Activated naive CD4-positive, alpha-beta T cell treated with Interleukin-2 at 50 U/mL for 16 hours (primary cell): ENCODE results near the gene MPZL2.

Source experiments
- DNase-seq: peaks from one replicate; pipeline ENCODE4 v3.0.0-alpha.2; 2020

MPZL2 gene

DNA sequence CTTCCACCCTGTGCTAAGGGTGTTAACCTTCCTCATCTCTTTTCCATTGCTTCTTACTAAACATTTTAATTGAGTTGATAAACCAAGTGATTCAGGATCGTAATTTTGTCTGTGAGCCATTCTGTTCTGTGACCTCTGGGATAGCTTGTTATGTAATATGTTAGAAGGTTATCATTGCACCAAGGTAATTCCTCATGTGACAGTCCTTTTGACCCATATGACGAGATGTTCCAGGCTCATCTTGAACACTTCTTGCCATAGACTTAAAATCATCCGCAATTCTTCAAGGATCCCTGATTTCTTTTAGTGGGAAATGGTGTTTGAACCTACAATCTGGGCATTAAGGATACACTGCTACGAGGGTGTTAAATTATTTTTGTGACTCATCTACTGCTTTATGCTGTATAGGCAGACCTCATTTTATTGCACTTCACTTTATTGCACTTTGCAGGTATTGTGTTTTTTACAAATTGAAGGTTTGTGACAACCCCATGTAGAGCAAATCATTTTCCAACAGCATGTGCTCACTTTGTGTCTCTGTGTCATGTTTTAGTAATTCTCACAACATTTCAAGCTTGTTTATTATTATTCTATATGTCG is 19.0 kb upstream of the MPZL2 start:
- no peak for DNase-seq

DNA sequence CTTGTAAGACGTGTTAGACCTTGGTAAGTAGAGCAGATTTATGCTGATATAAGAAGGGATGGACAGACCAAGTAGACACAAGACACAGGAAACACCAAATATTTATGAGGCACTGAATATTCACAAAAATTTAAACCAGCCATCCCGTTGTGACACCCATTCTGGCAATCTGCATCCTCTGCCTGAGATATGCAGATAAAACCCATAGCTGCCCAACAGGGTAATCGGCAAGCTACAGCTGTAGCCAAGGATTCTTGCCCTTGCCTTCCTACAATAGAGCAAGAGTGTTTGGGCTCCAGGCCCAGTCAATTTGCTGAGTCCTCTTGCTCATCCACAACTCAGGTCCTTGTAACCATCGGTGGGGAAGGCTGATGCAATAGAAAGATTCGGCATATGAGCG is 18.5 kb upstream of the MPZL2 start:
- no peak for DNase-seq

DNA sequence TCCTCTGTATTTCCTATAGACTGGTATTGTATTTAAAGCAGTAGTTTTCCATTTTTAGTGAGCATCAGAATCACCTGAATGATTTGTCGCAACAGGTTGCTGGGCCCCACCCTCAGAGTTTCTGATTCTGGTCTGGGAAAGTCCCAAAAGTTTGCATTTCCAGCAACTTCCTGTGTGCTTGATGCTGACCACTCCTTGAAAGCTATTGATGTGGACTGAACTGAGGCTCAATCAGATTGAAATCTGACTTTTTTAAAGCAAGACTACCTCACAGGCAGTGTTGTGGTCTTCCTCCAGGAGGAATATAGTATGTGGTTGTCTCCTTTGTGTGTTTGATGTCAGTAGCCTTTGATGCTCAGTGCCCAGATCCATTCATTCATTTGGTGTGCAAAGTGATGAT is 17.2 kb upstream of the MPZL2 start:
- DNase-seq, result no peak

DNA sequence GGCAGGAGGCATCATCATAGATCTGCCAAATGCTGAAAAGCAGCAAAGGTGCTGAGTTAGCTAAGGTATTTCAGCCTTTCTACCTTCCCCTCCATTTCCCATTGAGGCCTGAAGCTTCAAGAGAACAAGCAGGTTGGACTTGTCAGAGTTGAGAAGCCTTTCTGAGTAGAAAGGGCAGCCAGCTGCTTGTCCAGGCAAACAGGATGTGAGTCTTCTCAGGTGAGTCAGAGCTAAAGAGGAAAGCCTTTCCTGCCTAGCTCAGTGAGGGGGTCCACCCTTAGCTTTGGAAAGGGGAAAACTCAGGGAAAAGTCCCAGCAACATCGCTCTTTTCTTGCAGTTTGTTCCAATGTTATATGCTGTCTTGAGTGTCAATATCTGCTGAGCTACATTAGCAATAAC is 13.2 kb upstream of the MPZL2 start:
- no peak for DNase-seq

DNA sequence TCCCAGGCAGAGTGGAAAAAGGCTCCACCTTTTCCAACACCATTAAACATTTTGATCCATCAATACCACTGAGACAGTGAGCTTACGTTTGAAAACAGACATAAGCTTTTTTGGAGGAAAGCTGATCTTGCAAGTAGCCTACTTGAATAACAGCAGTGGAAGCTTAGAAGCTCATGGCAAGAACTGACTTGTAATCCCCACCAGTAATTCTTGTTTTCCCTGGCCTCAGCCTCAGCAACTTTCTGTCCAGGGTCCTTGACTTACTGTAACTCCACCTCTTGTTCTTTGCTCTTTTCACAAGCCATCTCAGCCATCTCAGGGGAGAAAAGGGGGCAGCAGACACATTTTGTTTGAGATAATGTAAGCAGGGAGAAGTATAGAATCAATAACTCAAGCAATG is 12.3 kb upstream of the MPZL2 start:
- no peak for DNase-seq

DNA sequence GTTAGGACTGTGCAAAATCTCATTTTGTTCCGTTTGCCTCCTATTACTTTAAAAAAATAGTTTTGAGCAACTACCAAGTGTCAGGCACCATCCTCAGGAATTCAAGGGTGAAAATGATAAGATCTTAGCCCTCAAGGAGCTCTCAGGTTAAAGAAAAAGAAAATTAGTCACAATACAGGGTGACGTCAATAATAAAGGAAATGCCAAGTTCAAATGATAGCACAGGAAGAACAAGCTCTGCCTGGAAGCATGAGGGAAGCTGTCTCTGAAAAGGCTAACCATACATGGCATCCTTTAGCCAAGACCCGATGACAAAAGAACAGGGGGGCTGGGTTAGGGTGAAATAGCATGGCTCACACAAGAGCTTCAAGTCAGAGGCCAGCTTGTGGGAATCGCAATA is 11.1 kb upstream of the MPZL2 start:
- no peak for DNase-seq

DNA sequence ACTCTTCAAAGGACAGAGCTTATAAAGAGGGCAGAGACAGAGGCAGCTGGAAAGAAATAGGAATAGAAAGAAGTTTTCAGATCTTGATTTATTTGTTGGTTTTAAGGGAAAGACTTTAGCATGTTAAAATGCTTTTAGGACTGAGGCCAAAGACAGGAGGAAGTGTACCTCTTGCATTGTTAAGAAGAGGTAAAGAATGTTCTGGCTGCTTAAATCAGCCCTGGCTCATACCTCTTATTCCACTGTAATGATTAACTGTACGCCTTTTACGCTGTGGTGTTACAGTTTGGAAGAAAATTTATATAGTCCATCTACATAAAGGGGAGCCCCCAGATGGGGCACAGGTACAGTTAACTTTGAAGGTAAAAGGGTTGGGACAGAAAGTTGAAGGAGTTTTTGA is 10.1 kb upstream of the MPZL2 start:
- no peak for DNase-seq

DNA sequence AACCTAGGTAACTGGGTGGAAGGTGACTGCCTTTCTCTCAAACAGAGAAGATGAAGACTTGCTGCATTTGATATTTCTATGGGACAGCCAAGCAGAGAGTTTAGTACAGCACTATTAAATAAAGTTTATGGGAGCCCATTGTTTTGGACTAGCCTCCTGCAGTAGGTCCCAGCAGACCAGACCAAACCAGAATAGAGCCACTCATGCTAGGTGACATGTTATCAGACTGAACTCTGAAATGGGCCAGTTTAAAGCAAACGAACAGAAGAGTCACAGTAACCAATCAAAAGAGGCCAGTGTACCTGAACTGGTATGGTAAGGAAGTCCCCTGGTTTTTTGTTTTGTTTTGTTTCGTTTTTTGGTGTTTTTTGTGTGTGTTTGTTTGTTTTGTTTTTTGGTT is 7.9 kb upstream of the MPZL2 start:
- no peak for DNase-seq

DNA sequence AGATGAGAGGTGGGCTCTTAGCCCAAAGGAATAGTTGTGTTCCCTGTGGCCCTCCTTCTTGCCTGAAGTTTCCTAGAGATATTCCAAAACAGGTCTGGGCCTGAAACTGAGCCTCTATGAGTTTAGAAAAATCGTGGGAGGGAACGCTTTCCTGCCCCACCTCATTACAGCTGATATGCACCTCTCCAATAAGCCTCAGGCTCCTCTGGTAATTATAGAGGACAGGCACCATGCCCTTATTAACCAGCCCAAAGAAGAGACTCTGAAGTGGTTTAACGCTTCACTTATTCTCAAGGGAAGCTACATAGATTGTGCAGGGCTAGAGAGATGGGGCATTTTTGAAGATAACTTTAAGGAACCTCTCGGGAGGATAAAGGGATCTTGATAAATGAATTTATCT is 3.4 kb upstream of the MPZL2 start:
- no peak for DNase-seq

DNA sequence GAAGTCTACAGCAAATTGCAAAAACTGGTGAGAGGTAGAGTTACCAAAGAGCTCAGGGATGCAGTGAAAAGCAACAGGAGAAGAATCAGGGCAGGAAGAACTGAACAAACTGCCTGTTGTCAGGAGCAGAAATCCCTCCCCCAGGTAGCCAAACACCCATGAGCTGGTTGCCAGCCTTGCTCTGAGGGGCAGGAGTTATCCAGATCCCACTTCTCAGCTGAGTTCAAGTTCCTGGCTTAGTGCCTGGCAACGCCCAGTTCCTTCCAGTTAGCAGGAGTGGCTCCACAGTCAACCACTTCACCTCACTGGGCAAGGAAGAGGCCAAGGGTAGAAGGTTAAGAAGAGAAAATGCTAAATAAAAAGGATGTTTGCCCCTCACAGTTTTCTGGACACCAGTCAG is 1.9 kb upstream of the MPZL2 start:
- no peak for DNase-seq

DNA sequence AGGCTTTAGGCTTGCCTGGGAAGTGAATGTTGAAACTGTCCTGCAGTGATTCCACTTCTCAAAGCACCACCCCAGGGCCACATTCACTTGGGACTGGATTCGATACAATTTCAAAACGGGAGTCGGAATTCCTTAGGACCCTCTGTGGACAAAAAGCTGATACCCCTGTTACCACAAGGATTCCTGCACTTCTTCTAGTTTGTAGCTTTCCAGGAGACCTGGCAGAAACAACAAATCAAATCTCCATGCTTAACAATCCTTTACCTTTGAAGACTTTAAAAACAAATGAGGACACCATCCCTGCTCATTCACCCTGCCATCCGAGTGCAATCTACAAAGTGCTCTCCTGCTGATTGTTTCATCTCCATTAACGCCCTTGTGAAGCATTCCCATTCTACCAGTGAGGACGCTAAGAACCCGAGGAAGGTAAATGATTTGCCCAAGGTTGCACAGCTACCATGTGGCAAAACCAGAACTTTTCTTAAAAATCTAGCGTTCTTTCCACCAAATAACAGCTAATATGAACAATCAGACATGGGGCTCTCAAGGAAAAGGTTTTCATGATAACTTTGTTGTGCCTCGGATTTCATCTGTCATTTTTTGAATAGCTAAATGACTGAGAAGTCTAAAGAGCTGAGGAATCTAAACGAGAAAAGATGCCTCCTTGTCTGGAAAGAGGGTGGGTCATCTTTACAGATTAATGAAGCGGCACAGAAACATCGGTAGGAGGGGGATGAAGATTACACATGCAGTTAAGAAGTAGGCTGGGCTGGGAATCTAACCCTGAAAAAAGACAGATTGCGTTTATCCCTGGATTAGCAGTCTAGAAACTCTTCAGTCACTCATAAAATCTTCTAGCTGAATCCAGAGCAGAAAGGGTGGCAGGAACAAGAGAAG is 720 bp upstream of the MPZL2 start:
- no peak for DNase-seq

DNA sequence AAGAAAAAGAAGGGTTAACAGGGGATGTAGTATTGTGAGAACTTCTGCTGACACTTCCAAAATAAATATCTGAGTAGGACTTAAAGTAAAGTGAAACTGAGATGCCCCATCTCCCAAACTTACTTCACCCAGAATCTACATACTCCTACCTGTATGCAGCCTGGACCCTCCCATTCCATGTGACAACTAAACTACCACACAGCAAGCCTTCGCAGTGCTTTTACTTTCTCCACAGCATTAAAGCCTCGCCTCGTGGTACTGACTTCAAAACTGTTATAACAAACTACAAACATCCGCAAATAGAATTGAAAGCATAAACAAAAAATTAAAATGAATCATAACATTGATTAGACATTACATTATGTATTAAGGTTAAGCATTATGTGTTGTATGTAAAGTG is 985 bp downstream of the MPZL2 start:
- DNase-seq, result no peak

DNA sequence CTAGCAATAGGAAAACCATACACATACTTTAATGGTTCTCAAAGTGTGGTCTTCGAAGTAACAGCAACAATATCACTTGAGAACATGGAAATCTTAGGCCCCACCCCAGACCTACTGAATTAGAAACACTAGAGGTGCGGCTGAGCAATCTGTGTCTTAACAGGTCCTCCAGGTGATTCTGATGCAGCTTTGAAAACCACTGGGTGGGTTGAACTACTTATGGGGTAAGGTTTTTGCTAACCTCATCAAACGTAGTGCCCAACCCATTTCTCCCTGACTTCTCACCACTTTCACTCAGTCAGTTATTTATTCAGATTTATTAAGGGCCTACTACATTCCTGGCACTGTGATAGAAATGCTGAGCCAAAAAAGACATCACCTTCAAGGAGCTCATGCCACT is 3.7 kb downstream of the MPZL2 start:
- DNase-seq, result no peak

DNA sequence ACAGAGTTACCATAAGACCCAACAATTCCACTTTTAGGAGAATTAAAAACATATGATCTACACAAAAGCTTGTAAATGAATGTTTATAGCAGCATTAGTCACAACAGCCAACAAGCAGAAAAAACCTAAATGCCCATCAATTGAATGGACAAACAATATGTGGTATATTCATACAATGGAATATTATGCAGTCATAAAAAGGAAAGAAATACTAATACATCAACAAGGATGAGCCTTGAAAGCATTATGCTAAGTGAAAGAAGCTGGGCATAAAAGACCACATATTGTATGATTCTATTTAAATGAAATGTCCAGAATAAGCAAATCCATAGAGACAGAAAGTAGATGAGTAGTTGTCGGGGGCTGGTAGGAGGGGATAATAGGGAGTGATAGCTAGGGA is 5.0 kb downstream of the MPZL2 start:
- no peak for DNase-seq

DNA sequence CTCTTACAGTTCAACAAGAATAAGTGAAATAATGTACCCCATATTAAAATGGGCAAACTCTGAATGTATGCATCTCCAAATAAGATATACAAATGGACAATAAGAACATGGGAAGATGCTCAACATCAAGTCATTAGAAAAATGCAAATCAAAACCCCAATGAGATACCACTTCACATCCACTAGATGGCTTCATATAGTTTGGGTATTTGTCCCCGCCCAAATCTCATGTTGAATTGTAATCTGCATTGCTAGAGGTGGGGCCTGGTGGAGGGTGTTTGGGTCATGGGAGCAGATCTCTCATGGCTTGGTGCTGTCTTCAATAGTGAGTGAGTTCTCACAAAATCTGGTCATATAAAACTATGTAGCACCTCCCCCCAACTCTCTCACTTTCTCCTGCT is 5.7 kb downstream of the MPZL2 start:
- no peak for DNase-seq

DNA sequence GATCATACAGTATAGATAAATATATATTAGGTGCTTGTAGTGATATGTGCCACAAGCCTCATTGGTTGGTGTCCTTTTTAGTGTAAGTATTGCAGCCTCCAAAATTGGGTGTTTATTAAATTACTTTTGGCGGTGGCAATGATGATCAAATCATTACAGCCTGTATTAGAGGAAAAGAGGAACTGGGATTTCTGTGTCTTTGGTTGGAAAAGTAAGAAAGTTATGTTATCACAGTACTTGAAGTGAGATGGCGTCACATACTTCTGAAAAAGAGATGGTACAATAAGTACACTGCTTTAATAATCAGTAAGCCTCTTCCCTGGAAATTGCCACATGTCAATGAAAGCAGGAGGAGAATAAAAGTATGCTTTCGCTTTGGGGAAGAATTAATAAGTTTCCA is 11.4 kb downstream of the MPZL2 start:
- DNase-seq, result no peak

DNA sequence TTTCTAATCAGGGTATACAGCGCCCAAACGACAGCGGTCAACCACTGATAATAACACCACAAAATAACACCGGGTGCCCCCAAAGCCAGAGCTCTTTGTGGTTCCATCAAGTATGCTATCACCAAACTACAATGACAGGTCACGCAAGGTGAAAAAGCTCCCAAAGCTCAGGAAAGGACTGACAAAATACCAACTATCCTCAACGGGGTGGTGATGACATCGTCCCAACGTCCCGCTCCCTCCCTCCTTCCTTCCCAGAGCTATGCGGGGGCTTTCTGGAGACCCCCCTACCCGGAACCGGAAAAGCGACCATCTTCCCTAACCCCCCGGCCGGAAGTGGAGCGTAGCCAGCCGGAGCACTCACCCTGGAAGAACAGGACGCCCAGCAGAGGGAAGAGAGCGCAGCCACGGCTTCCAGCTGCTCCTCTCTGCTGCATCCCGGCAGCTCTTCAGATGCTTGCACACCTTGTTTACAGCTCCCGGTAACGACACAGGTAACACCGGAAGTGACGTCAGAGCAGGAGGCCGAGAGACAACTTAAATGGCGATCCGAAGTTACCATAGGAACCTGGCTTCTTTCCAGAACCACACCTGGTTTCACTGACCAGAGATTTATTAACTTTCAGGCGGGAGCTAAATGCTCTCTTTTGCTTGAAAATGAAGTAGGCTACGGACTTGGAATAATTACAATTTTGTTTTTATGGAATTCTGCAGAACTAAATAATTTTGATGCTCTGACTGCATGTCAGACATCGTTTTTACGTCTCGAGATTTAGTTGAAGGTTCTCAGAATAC is 12.0 kb downstream of the MPZL2 start, which contains the start of gene MPZL3:
Gene MPZL3, minus strand, starts transcription at position 508 of the 795 bp plus-strand sequence. Its CDS starts 71 bp downstream, at position 437.
- peak; percentile 78 for DNase-seq

DNA sequence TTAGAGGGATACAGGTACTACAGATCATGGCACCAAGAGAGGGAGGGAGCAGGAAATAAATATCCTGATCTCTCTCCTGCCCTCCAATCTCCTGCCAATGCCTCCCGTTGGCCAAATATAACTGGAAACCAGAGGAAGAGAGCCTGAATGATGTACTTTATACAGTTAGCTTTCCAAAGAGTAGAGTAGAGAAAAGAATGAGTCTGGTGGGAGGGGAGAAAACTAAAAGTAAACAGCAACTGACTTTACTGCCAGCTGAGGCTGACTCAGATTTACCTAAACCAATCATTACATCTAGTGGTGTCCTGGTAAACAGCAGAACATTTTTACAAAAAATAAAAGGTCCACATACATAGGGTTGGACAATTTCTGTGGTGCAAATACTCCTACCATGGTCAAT is 17.1 kb downstream of the MPZL2 start:
- DNase-seq, result no peak

DNA sequence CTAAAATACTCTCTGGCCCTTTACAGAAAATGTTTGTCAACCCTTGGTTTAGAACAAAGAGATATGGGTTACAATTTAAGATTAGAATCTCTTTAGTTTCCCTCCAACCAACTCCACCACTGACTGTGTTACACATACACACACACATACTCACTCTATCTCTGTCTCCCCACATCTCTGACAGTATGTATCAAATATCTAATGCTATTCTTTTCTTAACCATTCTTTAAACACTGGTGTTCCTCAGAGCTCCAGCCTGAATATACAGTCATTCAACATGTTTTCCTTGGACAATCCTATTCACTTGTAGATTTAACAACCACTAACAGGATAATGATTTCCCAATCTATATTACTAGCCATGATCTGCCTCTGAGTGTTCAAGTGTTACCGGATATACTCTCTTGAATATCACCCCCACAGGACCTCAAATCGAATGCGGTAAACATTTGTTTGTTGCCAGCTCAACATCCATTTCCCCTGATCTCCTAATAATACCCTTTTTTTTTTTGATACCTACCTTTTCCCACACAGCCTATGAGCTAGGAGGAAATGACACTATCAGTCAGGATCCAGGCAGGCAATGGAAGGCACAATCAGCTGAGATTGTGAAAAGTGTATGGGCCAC is 18.0 kb downstream of the MPZL2 start:
- DNase-seq, result no peak

DNA sequence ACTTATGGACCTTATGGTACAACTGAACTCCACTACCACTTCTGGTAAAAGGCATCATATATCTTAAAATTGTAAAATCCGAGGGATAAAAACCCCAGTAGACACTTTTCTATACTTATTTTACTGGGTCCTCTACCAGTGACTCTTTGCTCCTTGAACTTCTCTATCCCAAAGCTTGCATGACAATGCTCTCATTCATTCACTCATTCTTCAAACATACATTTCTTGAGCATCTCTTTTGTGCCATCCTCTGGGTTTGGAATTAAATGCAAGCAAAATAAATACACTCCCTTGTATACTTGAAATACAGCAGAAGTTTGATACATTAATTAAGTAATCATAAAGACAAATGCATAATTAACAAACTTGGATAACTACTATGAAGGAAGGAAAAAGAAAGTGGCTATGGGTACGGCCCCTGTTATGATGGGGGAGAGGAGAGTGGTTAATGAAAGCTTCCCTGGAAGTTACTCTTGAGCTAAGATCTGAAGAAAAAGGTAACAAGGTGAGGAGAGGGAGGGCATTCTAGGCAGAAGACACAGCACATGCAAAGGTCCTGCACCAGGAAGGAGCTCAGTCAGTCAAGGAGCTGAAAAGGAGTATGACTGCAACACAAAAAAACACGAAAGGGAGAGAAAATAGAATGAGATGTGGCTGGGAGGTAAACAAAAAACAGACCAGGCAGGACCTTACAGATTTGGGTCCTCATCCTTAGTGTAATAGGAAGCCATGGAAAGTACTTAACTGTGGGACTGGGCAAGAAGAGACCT is 19.9 kb downstream of the MPZL2 start:
- DNase-seq, result no peak

DNA sequence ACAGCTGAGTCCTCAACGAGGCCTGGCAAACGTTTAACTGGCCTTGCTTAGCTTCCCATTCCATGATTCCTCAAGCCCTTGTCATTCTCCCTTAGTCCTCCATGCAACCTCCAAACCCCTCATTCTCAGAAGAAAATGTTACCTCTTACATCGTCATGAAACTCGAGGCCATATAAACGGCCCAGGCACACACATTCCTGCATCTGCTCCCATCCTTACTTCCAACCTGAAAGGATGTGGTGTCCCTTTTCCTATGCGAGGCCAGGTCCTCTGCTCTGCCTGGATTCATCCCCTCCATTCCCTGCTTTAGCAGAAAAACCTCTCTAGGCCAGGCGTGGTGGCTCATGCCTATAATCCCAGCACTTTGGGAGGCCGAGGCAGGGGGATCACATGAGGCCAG is 20.9 kb downstream of the MPZL2 start:
- DNase-seq, result no peak

DNA sequence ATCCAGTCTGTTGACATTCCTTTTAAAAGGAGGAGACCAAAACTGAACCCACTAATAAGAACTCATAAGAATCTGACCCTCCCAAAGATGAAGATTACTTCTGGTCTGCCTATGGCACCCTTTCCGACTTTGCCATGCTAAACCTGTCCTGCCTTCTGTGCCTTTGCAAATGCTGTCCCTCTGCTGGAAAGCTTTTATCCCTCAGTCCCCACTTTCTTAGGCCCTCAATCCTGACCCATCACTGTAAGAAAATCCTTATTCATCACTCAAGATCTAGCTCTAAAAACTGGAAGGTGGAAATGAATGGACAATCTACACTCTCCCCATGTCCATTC is 22.4 kb downstream of the MPZL2 start:
- DNase-seq, result no peak
